Measurements from ENCODE around the gene ALDH1B1. TPM values are rescaled to one million over a fixed set of nuclear protein-coding genes. Genes with fewer than 3 reads are reported as not detected.

The ALDH1B1 gene
- total and polyA plus RNA-seq, 7 donors, result 24.9 to 120 (median 46.9) TPM

DNA sequence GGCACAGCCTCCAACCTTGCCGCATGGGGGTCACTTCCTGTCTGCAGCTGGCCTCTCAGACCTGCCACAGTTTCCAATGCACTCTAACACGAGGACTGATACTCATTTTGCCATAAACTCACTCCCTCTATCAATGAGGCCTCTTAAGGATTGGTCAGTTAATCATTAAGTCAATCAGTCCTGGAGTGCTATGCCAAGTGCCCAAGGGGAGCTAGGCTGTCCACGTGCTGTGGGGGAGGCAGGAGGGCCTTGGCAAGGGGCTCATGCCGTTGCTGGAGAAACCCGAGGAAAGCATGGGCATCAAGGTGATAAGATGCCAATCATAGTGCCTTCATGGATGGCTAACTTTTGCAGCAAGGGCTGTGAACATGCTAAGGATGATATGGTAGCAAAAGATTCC, 1.7 kb upstream of the ALDH1B1 start:
- DNase-seq (no peak), ATAC-seq (no peak)
- H3K9me3 ChIP-seq, result no peaks in the 10 kb centered on the region
- 63 to 76% (median 67%) methylated on average over 5 of the region's 5 CpGs for WGBS, 3 donors
- TF ChIP-seq CTCF (IDR thresholded peaks at IDR 0.05), result no peak
- intact Hi-C loops (cut with DNase I), result loop anchor here (10.0 kb wide), 4 partner anchors 486 to 986 kb away; partner anchors contain the start of genes POLR1E (in 1 of the 2) and SLC25A51 (in 1 of the 2)
- peaks cover 1 to 3% of the 10 kb centered on the region in 2 donors for H3K36me3 ChIP-seq (ENCODE audit: insufficient read depth in 1 of 2, low read depth in 1 of 2)
- no peak overlapping the region for H3K4me3 ChIP-seq
- H3K4me1 ChIP-seq, result peaks cover 40% of the 10 kb centered on the region
- no peaks in the 10 kb centered on the region for H3K27me3 ChIP-seq (ENCODE audit: insufficient read depth in 3 of 3, low read length in 2 of 3)
- H3K27ac ChIP-seq, result peak overlapping the region; percentile 78

GRCh38 chr9:38391278-38392118, 1.0 kb upstream of the ALDH1B1 start:
- intact Hi-C loops (cut with DNase I), result loop anchor here (10.0 kb wide), 4 partner anchors 487 to 987 kb away; partner anchors contain the start of genes POLR1E (in 1 of the 2) and SLC25A51 (in 1 of the 2)
- Histone ChIP-seq H3K36me3 (ENCODE audit: insufficient read depth in 1 of 2, low read depth in 1 of 2) (peaks cover 6 to 9% of the 10 kb centered on the region in 2 donors), H3K9me3 (no peaks in the 10 kb centered on the region), H3K4me1 (peaks cover 40% of the 10 kb centered on the region), H3K27me3 (ENCODE audit: insufficient read depth in 3 of 3, low read length in 2 of 3) (no peaks in the 10 kb centered on the region), H3K27ac (no peak overlapping the region), H3K4me3 (peak overlapping the region; percentile 92)
- DNase-seq (no peak), ATAC-seq (no peak)
- no peak for TF ChIP-seq CTCF (IDR thresholded peaks at IDR 0.05)
- 87 to 91% (median 88%) methylated on average over 18 of the region's 18 CpGs for WGBS, 3 donors

- intact Hi-C loops (cut with DNase I), result loop anchor here (10.0 kb wide), 4 partner anchors 488 to 988 kb away; partner anchors contain the start of genes POLR1E (in 1 of the 2) and SLC25A51 (in 1 of the 2)
- Histone ChIP-seq H3K4me3 (peak overlapping the region; percentile 92), H3K27ac (peak overlapping the region; percentile 93), H3K9me3 (no peaks in the 10 kb centered on the region), H3K4me1 (peaks cover 29% of the 10 kb centered on the region), H3K36me3 (ENCODE audit: insufficient read depth in 1 of 2, low read depth in 1 of 2) (peaks cover 8 to 27% of the 10 kb centered on the region in 2 donors), H3K27me3 (ENCODE audit: insufficient read depth in 3 of 3, low read length in 2 of 3) (no peaks in the 10 kb centered on the region)
- ATAC-seq (peak in 1 of 4 donors; percentile 1), DNase-seq (no peak)
- no peak for TF ChIP-seq CTCF (IDR thresholded peaks at IDR 0.05)
- WGBS, 3 donors, result 4 to 7% (median 6%) methylated on average over 9 of the region's 9 CpGs
Observed at GRCh38 chr9:38393128-38393796, 760 bp downstream of the ALDH1B1 start.

- no peaks in the 10 kb centered on the region for H3K27me3 ChIP-seq (ENCODE audit: insufficient read depth in 3 of 3, low read length in 2 of 3)
Observed at GRCh38 chr9:38394416-38394815, 1.9 kb downstream of the ALDH1B1 start.

More at GRCh38 chr9:38394416-38394815, 1.9 kb downstream of the ALDH1B1 start:
- 82 to 95% (median 91%) methylated on average over 9 of the region's 9 CpGs for WGBS, 3 donors
- intact Hi-C loops (cut with DNase I), result loop anchor here (10.0 kb wide), 4 partner anchors 490 to 990 kb away; partner anchors contain the start of genes POLR1E (in 1 of the 2) and SLC25A51 (in 1 of the 2)
- no peak for TF ChIP-seq CTCF (IDR thresholded peaks at IDR 0.05)
- no peaks in the 10 kb centered on the region for H3K9me3 ChIP-seq
- H3K27ac ChIP-seq, result no peak overlapping the region
- peak overlapping the region; percentile 92 for H3K4me3 ChIP-seq
- H3K36me3 ChIP-seq (ENCODE audit: insufficient read depth in 1 of 2, low read depth in 1 of 2), result peaks cover 8 to 30% of the 10 kb centered on the region in 2 donors
- H3K4me1 ChIP-seq, result peaks cover 17% of the 10 kb centered on the region
- no peak for ATAC-seq
- DNase-seq, result no peak
